ENCODE data around the gene SPRED2.
A peak's percentile ranks its signal among the peaks of the same experiment; 100 is the strongest.

The SPRED2 gene

GRCh38 chr2:65438137-65438899, 5.9 kb upstream of the SPRED2 start:
- Histone ChIP-seq H3K9ac (ENCODE audit: low read depth, low read length) (no peak overlapping the region), H3K27me3 (ENCODE audit: insufficient read depth, low read length) (peaks cover 63% of the 10 kb centered on the region), H3K9me3 (ENCODE audit: insufficient read depth, low read depth, low read length) (no peaks in the 10 kb centered on the region), H3K4me1 (ENCODE audit: insufficient read depth, low read length) (peaks cover 27% of the 10 kb centered on the region), H3K4me3 (ENCODE audit: low read length) (peak overlapping the region; percentile 87; the same call in 1 of the 2 replicates), H3K27ac (ENCODE audit: low read length) (no peak overlapping the region), H3K36me3 (ENCODE audit: insufficient read depth, low read depth, low read length) (no peaks in the 10 kb centered on the region)

DNA sequence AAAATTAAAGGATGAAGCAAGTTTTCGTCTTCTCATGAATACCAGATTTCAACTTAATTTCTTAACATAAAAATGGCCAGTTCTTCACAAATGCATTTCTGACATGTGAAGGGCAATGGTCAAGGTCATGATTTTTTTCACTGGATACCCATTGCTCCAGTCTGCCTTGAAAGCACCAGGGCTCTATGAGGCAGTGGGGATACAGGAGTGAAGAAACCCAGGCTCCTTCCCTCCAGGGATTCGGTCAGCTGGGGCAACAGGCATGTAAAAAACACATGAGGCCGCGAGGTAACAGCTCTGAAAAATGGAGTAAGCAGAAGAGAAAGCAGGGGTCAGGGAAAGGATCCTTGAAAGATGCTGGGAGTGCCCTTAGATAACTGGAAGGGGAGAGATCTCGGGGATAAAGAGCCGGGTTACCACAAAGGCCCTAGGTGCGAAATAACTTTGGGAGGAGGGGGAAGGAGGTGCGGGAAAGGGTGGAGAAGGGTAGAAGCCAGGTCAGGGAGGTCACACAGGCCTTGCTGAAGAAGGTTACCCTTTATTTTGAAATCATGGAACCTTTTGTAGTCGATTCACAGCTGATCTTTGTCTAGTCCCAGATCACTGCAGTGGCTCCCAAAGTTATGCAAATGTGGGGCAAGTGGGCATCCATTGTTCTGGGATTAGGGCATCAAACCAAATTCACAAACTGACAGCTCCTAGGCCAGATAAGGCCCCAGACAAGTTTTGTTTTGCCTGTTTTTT, 5.2 kb upstream of the SPRED2 start:
- Histone ChIP-seq H3K4me1 (ENCODE audit: insufficient read depth, low read length) (peaks cover 27% of the 10 kb centered on the region), H3K9ac (ENCODE audit: low read depth, low read length) (no peak overlapping the region), H3K27me3 (ENCODE audit: insufficient read depth, low read length) (peaks cover 58% of the 10 kb centered on the region), H3K36me3 (ENCODE audit: insufficient read depth, low read depth, low read length) (no peaks in the 10 kb centered on the region), H3K27ac (ENCODE audit: low read length) (no peak overlapping the region), H3K4me3 (ENCODE audit: low read length) (peak overlapping the region; percentile 87), H3K9me3 (ENCODE audit: insufficient read depth, low read depth, low read length) (no peaks in the 10 kb centered on the region)

GRCh38 chr2:65436824-65437221, 4.4 kb upstream of the SPRED2 start:
- Histone ChIP-seq H3K4me3 (ENCODE audit: low read length) (peak overlapping the region; percentile 87), H3K27me3 (ENCODE audit: insufficient read depth, low read length) (peaks cover 56% of the 10 kb centered on the region), H3K9me3 (ENCODE audit: insufficient read depth, low read depth, low read length) (no peaks in the 10 kb centered on the region), H3K4me1 (ENCODE audit: insufficient read depth, low read length) (peaks cover 27% of the 10 kb centered on the region), H3K9ac (ENCODE audit: low read depth, low read length) (peak overlapping the region; percentile 74; the same call in 1 of the 2 replicates), H3K36me3 (ENCODE audit: insufficient read depth, low read depth, low read length) (no peaks in the 10 kb centered on the region), H3K27ac (ENCODE audit: low read length) (no peak overlapping the region)

DNA sequence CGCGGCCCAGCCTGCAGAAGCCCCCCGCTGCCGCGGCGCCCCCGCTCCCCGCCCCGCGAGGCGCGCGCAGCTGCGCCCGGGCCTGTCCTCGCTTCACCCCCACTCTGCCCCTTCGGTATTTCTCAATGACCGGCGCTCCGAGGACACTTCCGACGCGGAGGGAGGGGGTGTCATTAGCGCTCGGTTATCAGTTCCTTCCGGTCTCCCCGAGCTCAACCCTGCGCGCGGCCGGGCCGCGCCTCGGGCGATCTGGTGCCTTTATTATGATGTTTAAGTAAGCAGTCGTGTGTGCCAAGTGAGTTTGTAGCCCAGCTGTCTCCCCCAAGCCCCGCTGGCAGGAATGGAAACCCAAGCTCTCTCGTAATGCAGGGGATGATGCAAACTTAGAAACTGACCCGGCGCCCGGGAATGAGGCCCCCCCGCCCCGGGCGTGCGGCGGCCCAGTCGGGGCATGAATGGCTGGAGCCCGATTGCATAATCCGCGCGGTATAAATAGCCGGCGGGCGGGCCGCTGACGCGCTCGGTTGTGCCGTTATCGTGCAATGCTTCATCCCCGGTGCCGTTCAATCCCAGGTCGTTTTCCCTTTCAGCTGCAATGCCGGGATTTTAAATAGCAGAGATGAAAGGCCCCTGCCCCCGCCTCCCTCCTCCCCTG, 3.9 kb upstream of the SPRED2 start:
- no peaks in the 10 kb centered on the region for H3K36me3 ChIP-seq (ENCODE audit: insufficient read depth, low read depth, low read length)
- H3K9ac ChIP-seq (ENCODE audit: low read depth, low read length): peak overlapping the region; percentile 74; the same call in 1 of the 2 replicates
- H3K27me3 ChIP-seq (ENCODE audit: insufficient read depth, low read length): peaks cover 61% of the 10 kb centered on the region
- H3K4me3 ChIP-seq (ENCODE audit: low read length): peak overlapping the region; percentile 87
- H3K4me1 ChIP-seq (ENCODE audit: insufficient read depth, low read length): peaks cover 27% of the 10 kb centered on the region
- no peaks in the 10 kb centered on the region for H3K9me3 ChIP-seq (ENCODE audit: insufficient read depth, low read depth, low read length)
- no peak overlapping the region for H3K27ac ChIP-seq (ENCODE audit: low read length)

GRCh38 chr2:65435625-65436168, 3.3 kb upstream of the SPRED2 start:
- Histone ChIP-seq H3K4me1 (ENCODE audit: insufficient read depth, low read length) (peaks cover 27% of the 10 kb centered on the region), H3K36me3 (ENCODE audit: insufficient read depth, low read depth, low read length) (no peaks in the 10 kb centered on the region), H3K9me3 (ENCODE audit: insufficient read depth, low read depth, low read length) (no peaks in the 10 kb centered on the region), H3K4me3 (ENCODE audit: low read length) (peak overlapping the region; percentile 87), H3K9ac (ENCODE audit: low read depth, low read length) (peak overlapping the region; percentile 74; the same call in 1 of the 2 replicates), H3K27me3 (ENCODE audit: insufficient read depth, low read length) (peaks cover 67% of the 10 kb centered on the region), H3K27ac (ENCODE audit: low read length) (no peak overlapping the region)

- Histone ChIP-seq H3K36me3 (ENCODE audit: insufficient read depth, low read depth, low read length) (no peaks in the 10 kb centered on the region), H3K4me3 (ENCODE audit: low read length) (peak overlapping the region; percentile 87; the same call in 1 of the 2 replicates), H3K27ac (ENCODE audit: low read length) (no peak overlapping the region), H3K4me1 (ENCODE audit: insufficient read depth, low read length) (peaks cover 30% of the 10 kb centered on the region), H3K27me3 (ENCODE audit: insufficient read depth, low read length) (peaks cover 69% of the 10 kb centered on the region), H3K9me3 (ENCODE audit: insufficient read depth, low read depth, low read length) (no peaks in the 10 kb centered on the region), H3K9ac (ENCODE audit: low read depth, low read length) (no peak overlapping the region)
Measured at GRCh38 chr2:65434592-65435241, 2.3 kb upstream of the SPRED2 start.

DNA sequence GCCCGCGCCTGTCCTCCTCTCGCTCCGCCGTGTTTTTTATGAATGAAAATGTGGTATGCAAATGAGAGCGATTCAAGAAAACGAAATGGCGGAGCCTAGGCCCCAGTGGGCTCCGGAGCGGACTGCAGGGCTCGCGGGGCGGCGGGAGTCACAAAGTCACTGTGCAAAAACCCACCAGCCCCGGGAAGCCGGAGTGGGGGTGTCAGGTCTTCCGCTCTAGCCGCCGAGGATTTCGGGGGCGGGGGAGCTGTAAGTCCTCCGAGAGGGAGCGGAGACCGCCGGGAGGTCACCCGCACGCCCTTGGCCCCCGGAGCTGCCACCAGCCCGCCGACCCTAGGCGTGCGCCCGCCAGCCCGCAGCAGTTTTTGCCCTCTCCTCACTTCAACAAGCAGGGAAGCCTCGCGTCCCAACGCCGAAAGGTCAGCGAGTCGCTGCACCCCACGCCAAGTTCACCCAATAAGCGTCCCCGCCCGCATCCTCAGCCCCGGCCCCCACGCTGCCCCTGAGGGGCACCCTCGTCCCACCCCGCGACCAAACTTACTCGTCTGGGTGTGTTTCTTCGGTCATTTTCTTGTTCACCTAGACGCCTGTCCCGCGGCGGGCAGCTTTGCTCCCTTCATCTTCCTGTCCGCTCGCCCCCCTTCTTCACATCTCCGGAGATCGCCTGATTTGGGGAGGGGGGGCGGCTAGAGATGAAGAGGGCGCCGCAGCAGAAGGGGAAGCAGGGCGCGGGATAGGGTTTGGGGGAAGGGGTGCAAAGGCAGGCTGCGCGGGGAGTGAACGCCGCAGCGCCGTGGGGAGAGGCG, 775 bp downstream of the SPRED2 start:
- Histone ChIP-seq H3K4me3 (ENCODE audit: low read length) (peak overlapping the region; percentile 79), H3K36me3 (ENCODE audit: insufficient read depth, low read depth, low read length) (no peaks in the 10 kb centered on the region), H3K9me3 (ENCODE audit: insufficient read depth, low read depth, low read length) (no peaks in the 10 kb centered on the region), H3K4me1 (ENCODE audit: insufficient read depth, low read length) (peaks cover 11% of the 10 kb centered on the region; the same call in 1 of the 2 replicates), H3K27ac (ENCODE audit: low read length) (no peak overlapping the region), H3K9ac (ENCODE audit: low read depth, low read length) (peak overlapping the region; percentile 68; the same call in 1 of the 2 replicates), H3K27me3 (ENCODE audit: insufficient read depth, low read length) (peaks cover 56% of the 10 kb centered on the region)

GRCh38 chr2:65430603-65431420, 1.6 kb downstream of the SPRED2 start:
- Histone ChIP-seq H3K9ac (ENCODE audit: low read depth, low read length) (peak overlapping the region; percentile 68; the same call in 1 of the 2 replicates), H3K36me3 (ENCODE audit: insufficient read depth, low read depth, low read length) (no peaks in the 10 kb centered on the region), H3K4me3 (ENCODE audit: low read length) (peak overlapping the region; percentile 79), H3K4me1 (ENCODE audit: insufficient read depth, low read length) (peaks cover 11% of the 10 kb centered on the region; the same call in 1 of the 2 replicates), H3K27me3 (ENCODE audit: insufficient read depth, low read length) (peaks cover 54% of the 10 kb centered on the region), H3K27ac (ENCODE audit: low read length) (no peak overlapping the region), H3K9me3 (ENCODE audit: insufficient read depth, low read depth, low read length) (no peaks in the 10 kb centered on the region)

DNA sequence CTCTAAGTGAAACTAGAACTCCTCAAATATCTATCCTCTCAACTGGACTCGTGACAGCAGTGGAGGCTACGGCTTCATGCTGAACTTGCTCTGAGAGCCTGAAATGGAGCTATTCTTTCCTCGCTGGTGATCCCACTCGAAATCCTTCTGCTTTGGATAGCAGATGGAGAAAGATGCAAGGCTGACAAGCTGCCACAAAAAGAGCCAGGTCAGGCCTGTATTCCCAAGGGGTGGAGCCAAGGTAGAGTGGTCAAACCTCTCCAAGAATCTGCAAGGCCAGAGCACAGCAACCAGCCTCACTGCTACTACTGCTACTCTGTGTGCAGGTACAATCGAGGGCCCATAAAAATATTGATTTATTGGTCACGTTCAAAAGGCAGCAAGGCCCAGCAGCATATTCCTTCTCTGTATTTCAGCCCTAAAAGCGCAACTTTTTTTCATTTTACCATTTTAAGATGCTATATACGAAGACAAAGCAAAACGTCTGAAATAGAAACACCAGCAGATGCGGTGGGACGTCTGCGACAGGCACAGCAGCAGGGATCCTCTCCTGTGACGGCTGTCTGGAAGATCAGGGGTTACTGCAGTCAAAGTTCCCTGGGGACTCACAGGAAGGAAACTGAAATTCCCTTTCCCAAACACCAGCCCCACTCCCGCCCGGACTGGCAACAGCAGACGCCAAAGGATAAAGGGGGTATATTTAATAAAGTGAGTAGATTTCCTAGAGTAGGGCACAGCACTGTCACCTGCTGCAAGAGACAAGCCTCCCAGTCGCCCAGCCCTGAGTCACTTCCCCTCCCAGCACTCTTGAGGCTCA, 2.4 kb downstream of the SPRED2 start:
- H3K9ac ChIP-seq (ENCODE audit: low read depth, low read length): no peak overlapping the region
- no peak overlapping the region for H3K27ac ChIP-seq (ENCODE audit: low read length)
- H3K4me1 ChIP-seq (ENCODE audit: insufficient read depth, low read length): peaks cover 8% of the 10 kb centered on the region; the same call in 1 of the 2 replicates
- peak overlapping the region; percentile 79 for H3K4me3 ChIP-seq (ENCODE audit: low read length)
- H3K27me3 ChIP-seq (ENCODE audit: insufficient read depth, low read length): peaks cover 49% of the 10 kb centered on the region
- no peaks in the 10 kb centered on the region for H3K36me3 ChIP-seq (ENCODE audit: insufficient read depth, low read depth, low read length)
- no peaks in the 10 kb centered on the region for H3K9me3 ChIP-seq (ENCODE audit: insufficient read depth, low read depth, low read length)

Data from iPS-20b (cell line).